CD14-positive monocyte (primary cell): Measurements from ENCODE around the gene C12orf42. TPM values are rescaled to one million over a fixed set of nuclear protein-coding genes. Genes with fewer than 3 reads are reported as not detected.

Experiments used
- DNase-seq, 3 donors: peaks; one replicate each; pipeline ENCODE4 v3.0.0-alpha.2; 2011 to 2022
- H2AFZ ChIP-seq: 2 replicates; pipeline ENCODE4 v1.6.0; 2012; ENCODE audit warnings: mild to moderate bottlenecking, low read depth, low read length, inconsistent platforms; ENCODE audit not compliant: insufficient read depth, poor library complexity, severe bottlenecking
- H3K27ac ChIP-seq, 2 donors: 1 replicate in 1 of 2; 2 replicates in 1 of 2; pipeline ENCODE4 v1.5.1; 2012 to 2013; ENCODE audit warnings: low read length in 2 of 2, control low read depth in 1 of 2, inconsistent platforms in 1 of 2, low read depth in 1 of 2, mild to moderate bottlenecking in 1 of 2
- H3K27me3 ChIP-seq, 2 donors: one replicate each; pipeline versions ENCODE4 v1.6.0 to v1.6.1; 2011 to 2013; ENCODE audit warnings: low read length in 2 of 2; ENCODE audit not compliant: control insufficient read depth in 2 of 2, insufficient read depth in 2 of 2
- H3K36me3 ChIP-seq, 2 donors: replicated peaks in 1 of 2; 1 replicate in 1 of 2; 2 replicates in 1 of 2; pipeline versions ENCODE4 v1.5.1 to v1.6.1; 2012 to 2013; ENCODE audit warnings: low read length in 2 of 2, control low read depth in 1 of 2, inconsistent platforms in 1 of 2, mild to moderate bottlenecking in 1 of 2; ENCODE audit not compliant: insufficient read depth in 2 of 2, control insufficient read depth in 1 of 2
- H3K4me1 ChIP-seq, 2 donors: 1 replicate in 1 of 2; 2 replicates in 1 of 2; pipeline versions ENCODE4 v1.5.1 to v1.6.1; 2012 to 2013; ENCODE audit warnings: low read length in 2 of 2, control low read depth in 1 of 2, inconsistent platforms in 1 of 2, mild to moderate bottlenecking in 1 of 2, moderate library complexity in 1 of 2; ENCODE audit not compliant: insufficient read depth in 2 of 2, control insufficient read depth in 1 of 2
- H3K4me2 ChIP-seq: replicated peaks from 2 replicates; pipeline ENCODE3; 2012; ENCODE audit warnings: low read length, moderate library complexity, mild to moderate bottlenecking; ENCODE audit not compliant: poor library complexity, severe bottlenecking; ENCODE audit errors: extremely low read depth
- H3K4me3 ChIP-seq, 3 experiments: fragments of 200-600 bp in 1 of 3; sonication (generic) in 1 of 3; replicated peaks in 1 of 3; 1 replicate in 2 of 3; 2 replicates in 1 of 3; pipeline ENCODE4 v1.5.1; 2011 to 2013; ENCODE audit warnings: low read length in 3 of 3, mild to moderate bottlenecking in 3 of 3, control low read depth in 2 of 3, low read depth in 2 of 3, inconsistent platforms in 1 of 3, moderate library complexity in 1 of 3
- H3K79me2 ChIP-seq: 2 replicates; pipeline ENCODE4 v1.6.0; 2012; ENCODE audit warnings: mild to moderate bottlenecking, control low read depth, inconsistent platforms, low read length, moderate library complexity; ENCODE audit not compliant: insufficient read depth
- H3K9ac ChIP-seq: 2 replicates; pipeline ENCODE4 v1.6.0; 2017; ENCODE audit warnings: low read length, mild to moderate bottlenecking; ENCODE audit not compliant: insufficient read depth, poor library complexity, severe bottlenecking
- H3K9me3 ChIP-seq, 2 donors: replicated peaks in 1 of 2; 1 replicate in 1 of 2; 2 replicates in 1 of 2; pipeline versions ENCODE4 v1.5.1 to v1.6.1; 2012 to 2013; ENCODE audit warnings: low read length in 2 of 2, control low read depth in 1 of 2; ENCODE audit not compliant: control insufficient read depth in 1 of 2, insufficient read depth in 1 of 2
- H4K20me1 ChIP-seq: 2 replicates; pipeline ENCODE4 v1.6.0; 2012; ENCODE audit warnings: mild to moderate bottlenecking, low read length, control low read depth, moderate library complexity; ENCODE audit not compliant: insufficient read depth
- H3K27ac Mint-ChIP-seq, 7 donors: one replicate each; pipeline ENCODE4 v1.8.0; 2020; ENCODE audit warnings: mild to moderate bottlenecking in 7 of 7, mixed read lengths in 7 of 7, moderate library complexity in 6 of 7, inconsistent platforms in 2 of 7
- H3K27me3 Mint-ChIP-seq, 3 donors: one replicate each; pipeline ENCODE4 v1.8.0; 2021 to 2022; ENCODE audit warnings: low read depth in 3 of 3, mild to moderate bottlenecking in 3 of 3, mixed read lengths in 3 of 3, moderate library complexity in 3 of 3, inconsistent platforms in 1 of 3
- H3K36me3 Mint-ChIP-seq, 2 donors: one replicate each; pipeline ENCODE4 v1.8.0; 2020; ENCODE audit warnings: mixed read lengths in 2 of 2, inconsistent platforms in 1 of 2, mild to moderate bottlenecking in 1 of 2
- H3K4me1 Mint-ChIP-seq: one replicate; pipeline ENCODE4 v1.8.0; 2020; ENCODE audit warnings: mild to moderate bottlenecking, mixed read lengths
- H3K4me3 Mint-ChIP-seq, 2 donors: one replicate each; pipeline ENCODE4 v1.8.0; 2020; ENCODE audit warnings: mild to moderate bottlenecking in 2 of 2, mixed read lengths in 2 of 2, moderate library complexity in 1 of 2
- H3K9me3 Mint-ChIP-seq, 7 donors: one replicate each; pipeline ENCODE4 v1.8.0; 2020 to 2022; ENCODE audit warnings: mixed read lengths in 7 of 7, mild to moderate bottlenecking in 6 of 7, moderate library complexity in 6 of 7, inconsistent platforms in 2 of 7
- CTCF ChIP-seq: fragments of 200-600 bp; IDR thresholded peaks from one replicate; pipeline ENCODE4 v1.8.0; 2022; ENCODE audit warnings: antibody characterized with exemption, mild to moderate bottlenecking
- WGBS: methylation state at CpG from one replicate; pipeline ENCODE4 v1.1.5; 2013; ENCODE audit warnings: missing lambda C conversion rate; ENCODE audit not compliant: insufficient coverage; 5-methylcytosine and 5-hydroxymethylcytosine counted together
- intact Hi-C, 2 donors: fragments of 100-400 bp; cut with micrococcal nuclease; formaldehyde crosslinking; loops; one replicate each; pipeline versions ENCODE4 v1.15.0 to v1.15.1; 2023
- polyA plus RNA-seq, 3 donors: library from polyadenylated mRNA; depleted of rRNA in 1 of 3; unstranded in 2 of 3; stranded (reverse) in 1 of 3; fragments of 300-500 nt in 2 of 3; fragments of >200 nt in 1 of 3; fragmentation: Illumina TruSeq in 2 of 3; gene quantifications; 1 replicate in 2 of 3; 2 replicates in 1 of 3; pipeline ENCODE4 v1.2.3, GENCODE V29; 2012 to 2021

The C12orf42 gene
- polyA plus RNA-seq, 3 donors: not detected

GRCh38 chr12:103314786-103315185, 181.0 kb downstream of the C12orf42 start:
- H3K9ac ChIP-seq: no peak overlapping the region
- TF ChIP-seq CTCF: no peak
- H3K27ac ChIP-seq: no peak overlapping the region
- DNase-seq: no peak
- no peaks in the 10 kb centered on the region for H3K36me3 ChIP-seq
- Mint-ChIP-seq H3K9me3 (peaks cover 0 to 5% (median 3%) of the 10 kb centered on the region in 7 donors), H3K4me1 (no peaks in the 10 kb centered on the region), H3K36me3 (no peaks in the 10 kb centered on the region), H3K4me3 (no peak overlapping the region), H3K27ac (no peak overlapping the region), H3K27me3 (peaks cover 0 to 9% (median 0%) of the 10 kb centered on the region in 3 donors)
- H3K9me3 ChIP-seq: no peaks in the 10 kb centered on the region
- 80% methylated on average over 1 of the region's 2 CpGs for WGBS
- no peak overlapping the region for H3K4me2 ChIP-seq
- no peak overlapping the region for H3K4me3 ChIP-seq
- H3K27me3 ChIP-seq: no peaks in the 10 kb centered on the region
- H4K20me1 ChIP-seq: no peaks in the 10 kb centered on the region
- no peaks in the 10 kb centered on the region for H3K79me2 ChIP-seq
- H2AFZ ChIP-seq: no peak overlapping the region
- intact Hi-C loops: no loop called here
- H3K4me1 ChIP-seq: no peaks in the 10 kb centered on the region

- Histone ChIP-seq H3K4me1 (no peaks in the 10 kb centered on the region), H3K9ac (no peak overlapping the region), H3K9me3 (no peaks in the 10 kb centered on the region), H3K27ac (no peak overlapping the region), H2AFZ (no peak overlapping the region), H3K27me3 (no peaks in the 10 kb centered on the region), H3K79me2 (no peaks in the 10 kb centered on the region), H4K20me1 (no peaks in the 10 kb centered on the region), H3K4me2 (no peak overlapping the region), H3K36me3 (no peaks in the 10 kb centered on the region), H3K4me3 (no peak overlapping the region)
- no peak for DNase-seq
- intact Hi-C loops: no loop called here
- H3K4me3 Mint-ChIP-seq: no peak overlapping the region
- no peak for TF ChIP-seq CTCF
- H3K4me1 Mint-ChIP-seq: no peaks in the 10 kb centered on the region
- H3K27me3 Mint-ChIP-seq: peaks cover 0 to 9% (median 0%) of the 10 kb centered on the region in 3 donors
- H3K36me3 Mint-ChIP-seq: no peaks in the 10 kb centered on the region
- H3K9me3 Mint-ChIP-seq: peaks cover 0 to 5% (median 3%) of the 10 kb centered on the region in 7 donors
- peak overlapping the region in 1 of 7 donors; percentile 63 for H3K27ac Mint-ChIP-seq
- 100% methylated on average over 1 of the region's 1 CpG for WGBS
Observed at GRCh38 chr12:103313894-103314293, 181.9 kb downstream of the C12orf42 start.
